H9 (cell line): Measurements from ENCODE around the gene DBNDD2. TPM values are rescaled to one million over a fixed set of nuclear protein-coding genes. Genes with fewer than 3 reads are reported as not detected.
A peak's percentile ranks its signal among the peaks of the same experiment; 100 is the strongest.

Experiments used
- DNase-seq: peaks from one replicate; pipeline ENCODE4 v3.0.0-alpha.2; 2017
- H2AFZ ChIP-seq: one replicate; pipeline ENCODE4 v1.6.1; 2013; ENCODE audit warnings: mild to moderate bottlenecking, low read length, control low read depth, moderate library complexity
- H2AK5ac ChIP-seq: 2 replicates; pipeline ENCODE4 v1.6.1; 2013; ENCODE audit warnings: low read length, control low read depth, mixed read lengths; ENCODE audit not compliant: insufficient read length
- H2BK120ac ChIP-seq: one replicate; pipeline ENCODE4 v1.6.1; 2013; ENCODE audit warnings: low read depth, mild to moderate bottlenecking, low read length, control low read depth, inconsistent platforms; ENCODE audit not compliant: poor library complexity, severe bottlenecking
- H2BK12ac ChIP-seq: 2 replicates; pipeline ENCODE4 v1.6.1; 2013; ENCODE audit warnings: low read length, control low read depth, mixed read lengths, low read depth; ENCODE audit not compliant: insufficient read length
- H2BK15ac ChIP-seq: 2 replicates; pipeline ENCODE4 v1.6.1; 2013; ENCODE audit warnings: low read depth, low read length, control low read depth
- H2BK20ac ChIP-seq: one replicate; pipeline ENCODE4 v1.6.1; 2013; ENCODE audit warnings: low read depth, mild to moderate bottlenecking, low read length, control low read depth, inconsistent platforms; ENCODE audit not compliant: poor library complexity, severe bottlenecking
- H2BK5ac ChIP-seq: 2 replicates; pipeline ENCODE4 v1.6.1; 2013; ENCODE audit warnings: low read length, control low read depth, mixed read lengths; ENCODE audit not compliant: insufficient read length
- H3K14ac ChIP-seq: 2 replicates; pipeline ENCODE4 v1.6.1; 2013; ENCODE audit warnings: low read length, control low read depth; ENCODE audit not compliant: insufficient read depth
- H3K18ac ChIP-seq: 2 replicates; pipeline ENCODE4 v1.6.1; 2013; ENCODE audit warnings: low read depth, mild to moderate bottlenecking, mixed read lengths, low read length, control low read depth; ENCODE audit not compliant: insufficient read length
- H3K23ac ChIP-seq: 2 replicates; pipeline ENCODE4 v1.6.1; 2013; ENCODE audit warnings: low read length, control low read depth, mixed read lengths, low read depth; ENCODE audit not compliant: insufficient read length
- H3K23me2 ChIP-seq: 2 replicates; pipeline ENCODE4 v1.6.1; 2013; ENCODE audit warnings: low read depth, mild to moderate bottlenecking, mixed read lengths, low read length, control low read depth; ENCODE audit not compliant: insufficient read length, poor library complexity, severe bottlenecking
- H3K27ac ChIP-seq: 2 replicates; pipeline ENCODE4 v1.5.1; 2013; ENCODE audit warnings: low read length, control low read depth, mixed read lengths, low read depth; ENCODE audit not compliant: insufficient read length
- H3K27me3 ChIP-seq: 2 replicates; pipeline ENCODE4 v1.6.1; 2013; ENCODE audit warnings: low read length, control low read depth, inconsistent platforms; ENCODE audit not compliant: insufficient read depth
- H3K4ac ChIP-seq: 2 replicates; pipeline ENCODE4 v1.6.1; 2013; ENCODE audit warnings: low read depth, mild to moderate bottlenecking, control low read depth, inconsistent platforms, low read length, moderate library complexity
- H3K4me1 ChIP-seq: 2 replicates; pipeline ENCODE4 v1.6.1; 2013; ENCODE audit warnings: low read length, control low read depth, inconsistent platforms; ENCODE audit not compliant: insufficient read depth
- H3K4me2 ChIP-seq: 2 replicates; pipeline ENCODE4 v1.6.1; 2013; ENCODE audit warnings: low read length, control low read depth, mixed read lengths; ENCODE audit not compliant: insufficient read length, insufficient read depth
- H3K56ac ChIP-seq: 2 replicates; pipeline ENCODE4 v1.6.1; 2013; ENCODE audit warnings: low read depth, mild to moderate bottlenecking, mixed read lengths, low read length, control low read depth; ENCODE audit not compliant: insufficient read length
- H3K79me1 ChIP-seq: 2 replicates; pipeline ENCODE4 v1.6.1; 2013; ENCODE audit warnings: low read depth, mild to moderate bottlenecking, moderate library complexity, low read length, control low read depth, inconsistent platforms; ENCODE audit not compliant: insufficient read depth, poor library complexity, severe bottlenecking
- H3K79me2 ChIP-seq: 2 replicates; pipeline ENCODE4 v1.6.1; 2013; ENCODE audit warnings: low read length, control low read depth, inconsistent platforms; ENCODE audit not compliant: insufficient read depth
- H3K9ac ChIP-seq: 2 replicates; pipeline ENCODE4 v1.6.1; 2013; ENCODE audit warnings: low read length, control low read depth, mixed read lengths; ENCODE audit not compliant: insufficient read length; ENCODE audit errors: extremely low read depth
- H3K9me3 ChIP-seq: one replicate; pipeline ENCODE4 v1.6.1; 2013; ENCODE audit warnings: low read depth, low read length, inconsistent platforms; ENCODE audit not compliant: control insufficient read depth
- H3T11ph ChIP-seq: one replicate; pipeline ENCODE4 v1.6.1; 2013; ENCODE audit warnings: mild to moderate bottlenecking, low read length, control low read depth, inconsistent platforms
- H4K20me1 ChIP-seq: one replicate; pipeline ENCODE4 v1.6.1; 2013; ENCODE audit not compliant: control insufficient read depth, insufficient read length, insufficient read depth
- H4K5ac ChIP-seq: 2 replicates; pipeline ENCODE4 v1.6.1; 2013; ENCODE audit warnings: low read depth, mild to moderate bottlenecking, mixed read lengths, low read length, control low read depth; ENCODE audit not compliant: insufficient read length
- H4K8ac ChIP-seq: replicated peaks from 2 replicates; pipeline ENCODE4 v1.6.1; 2013; ENCODE audit warnings: low read length, control low read depth, mixed read lengths, low read depth; ENCODE audit not compliant: insufficient read length
- H4K91ac ChIP-seq: 2 replicates; pipeline ENCODE4 v1.6.1; 2013; ENCODE audit warnings: low read depth, mild to moderate bottlenecking, moderate library complexity, mixed read lengths, low read length, control low read depth; ENCODE audit not compliant: insufficient read length
- H3K27ac Mint-ChIP-seq, 3 experiments: 2 replicates in 2 of 3; 3 replicates in 1 of 3; pipeline ENCODE4 v1.8.0; 2020 to 2021; ENCODE audit warnings: mixed read lengths in 3 of 3, mild to moderate bottlenecking in 1 of 3, moderate library complexity in 1 of 3
- H3K27me3 Mint-ChIP-seq: 2 replicates; pipeline ENCODE4 v1.8.0; 2021; ENCODE audit warnings: low read depth, mild to moderate bottlenecking, moderate library complexity, mixed read lengths
- H3K36me3 Mint-ChIP-seq, 3 experiments: 2 replicates in 2 of 3; 3 replicates in 1 of 3; pipeline ENCODE4 v1.8.0; 2020 to 2021; ENCODE audit warnings: low read depth in 3 of 3, mixed read lengths in 3 of 3; ENCODE audit not compliant: insufficient read depth in 1 of 3
- H3K4me1 Mint-ChIP-seq, 2 experiments: 2 replicates each; pipeline ENCODE4 v1.8.0; 2020; ENCODE audit warnings: mixed read lengths in 2 of 2
- H3K4me3 Mint-ChIP-seq, 2 experiments: 2 replicates in 1 of 2; 3 replicates in 1 of 2; pipeline ENCODE4 v1.8.0; 2020 to 2021; ENCODE audit warnings: mild to moderate bottlenecking in 2 of 2, mixed read lengths in 2 of 2, moderate library complexity in 1 of 2
- H3K9me3 Mint-ChIP-seq, 2 experiments: 2 replicates in 1 of 2; 3 replicates in 1 of 2; pipeline ENCODE4 v1.8.0; 2020; ENCODE audit warnings: mild to moderate bottlenecking in 2 of 2, mixed read lengths in 2 of 2, moderate library complexity in 1 of 2
- WGBS: extraction: QIAGEN DNeasy Blood & Tissue Kit; methylation state at CpG from one replicate; pipeline ENCODE4 v1.1.7; 2013; ENCODE audit warnings: missing lambda C conversion rate, low lambda C conversion rate, mixed read lengths; ENCODE audit not compliant: insufficient read length; ENCODE audit errors: extremely low coverage; 5-methylcytosine and 5-hydroxymethylcytosine counted together
- total RNA-seq: library from RNA; stranded (reverse); gene quantifications from 2 replicates; pipeline ENCODE4 v1.2.1, GENCODE V29; 2021
- TF ChIP-seq, protein P1 (sequence below): fragments of 200-600 bp; sonication (generic); conservative IDR thresholded peaks from 3 replicates; pipeline ENCODE4 v1.8.0; 2021; ENCODE audit warnings: antibody characterized with exemption, mild to moderate bottlenecking

DBNDD2 gene
- total RNA-seq, 1 experiment from 2014 or later: 39.1 TPM

DNA sequence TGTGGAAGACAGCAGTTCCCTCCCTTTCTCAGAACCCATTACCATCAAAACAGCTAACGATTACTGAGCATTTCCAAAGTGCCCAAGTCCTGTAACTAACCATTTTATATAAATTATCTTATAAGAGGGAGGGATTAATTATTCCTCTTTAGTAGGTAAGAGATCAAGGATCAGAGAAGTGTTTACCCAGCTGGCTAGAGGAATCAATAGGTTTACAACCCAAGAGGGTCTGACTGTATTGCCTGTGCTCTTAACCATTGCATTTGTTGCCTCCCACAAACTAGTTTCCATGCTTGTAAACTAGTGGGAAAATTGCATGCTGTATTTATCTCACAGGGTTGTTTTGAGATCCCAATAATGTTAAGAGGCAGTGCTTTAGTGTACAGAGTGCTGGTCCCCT, 3.7 kb upstream of the DBNDD2 start:
- Histone ChIP-seq H4K8ac (no peak overlapping the region), H2BK15ac (no peak overlapping the region), H4K20me1 (no peaks in the 10 kb centered on the region), H3K23ac (no peak overlapping the region), H3T11ph (no peak overlapping the region), H3K27ac (no peak overlapping the region), H3K56ac (no peak overlapping the region), H4K5ac (no peak overlapping the region), H2AFZ (no peak overlapping the region), H3K14ac (no peak overlapping the region), H2BK12ac (no peak overlapping the region), H3K4me1 (peaks cover 3% of the 10 kb centered on the region; the same call in 1 of the 2 replicates), H4K91ac (no peak overlapping the region), H2BK20ac (no peak overlapping the region), H3K4me2 (no peak overlapping the region), H3K9ac (no peak overlapping the region), H3K9me3 (no peaks in the 10 kb centered on the region), H3K23me2 (peaks cover 21% of the 10 kb centered on the region), H2BK120ac (no peak overlapping the region), H3K4ac (no peak overlapping the region), H2AK5ac (no peak overlapping the region), H3K18ac (no peak overlapping the region), H2BK5ac (no peak overlapping the region), H3K79me1 (no peaks in the 10 kb centered on the region), H3K27me3 (peaks cover 4% of the 10 kb centered on the region; the same call in 1 of the 2 replicates), H3K79me2 (no peaks in the 10 kb centered on the region)
- no CpG with 5 or more reads among the region's 1 CpG for WGBS
- peaks cover 47% of the 10 kb centered on the region for H3K27me3 Mint-ChIP-seq
- peaks cover 25 to 26% of the 10 kb centered on the region in 2 experiments for H3K9me3 Mint-ChIP-seq
- H3K4me1 Mint-ChIP-seq: peaks cover 12 to 15% of the 10 kb centered on the region in 2 experiments
- DNase-seq: no peak
- H3K27ac Mint-ChIP-seq: no peak overlapping the region
- H3K4me3 Mint-ChIP-seq: peak overlapping the region; percentile 9 to 45; a peak in 3 of 5 replicates
- peaks cover 13 to 31% (median 20%) of the 10 kb centered on the region in 3 experiments for H3K36me3 Mint-ChIP-seq
- TF ChIP-seq, protein P1, sequence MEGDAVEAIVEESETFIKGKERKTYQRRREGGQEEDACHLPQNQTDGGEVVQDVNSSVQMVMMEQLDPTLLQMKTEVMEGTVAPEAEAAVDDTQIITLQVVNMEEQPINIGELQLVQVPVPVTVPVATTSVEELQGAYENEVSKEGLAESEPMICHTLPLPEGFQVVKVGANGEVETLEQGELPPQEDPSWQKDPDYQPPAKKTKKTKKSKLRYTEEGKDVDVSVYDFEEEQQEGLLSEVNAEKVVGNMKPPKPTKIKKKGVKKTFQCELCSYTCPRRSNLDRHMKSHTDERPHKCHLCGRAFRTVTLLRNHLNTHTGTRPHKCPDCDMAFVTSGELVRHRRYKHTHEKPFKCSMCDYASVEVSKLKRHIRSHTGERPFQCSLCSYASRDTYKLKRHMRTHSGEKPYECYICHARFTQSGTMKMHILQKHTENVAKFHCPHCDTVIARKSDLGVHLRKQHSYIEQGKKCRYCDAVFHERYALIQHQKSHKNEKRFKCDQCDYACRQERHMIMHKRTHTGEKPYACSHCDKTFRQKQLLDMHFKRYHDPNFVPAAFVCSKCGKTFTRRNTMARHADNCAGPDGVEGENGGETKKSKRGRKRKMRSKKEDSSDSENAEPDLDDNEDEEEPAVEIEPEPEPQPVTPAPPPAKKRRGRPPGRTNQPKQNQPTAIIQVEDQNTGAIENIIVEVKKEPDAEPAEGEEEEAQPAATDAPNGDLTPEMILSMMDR: no peak
